NT2/D1 (cell line): ENCODE data around the gene TNFAIP2.

Experiments
- DNase-seq: peaks from one replicate; pipeline ENCODE4 v3.0.0-alpha.2; 2011; ENCODE audit warnings: low read depth, low spot score
- H3K27me3 ChIP-seq: 2 replicates; pipeline ENCODE4 v1.6.0; 2011; ENCODE audit warnings: mild to moderate bottlenecking; ENCODE audit not compliant: insufficient read length, insufficient read depth
- H3K36me3 ChIP-seq: 2 replicates; pipeline ENCODE4 v1.6.1; 2011; ENCODE audit warnings: mild to moderate bottlenecking, low read length, mixed read lengths; ENCODE audit not compliant: insufficient read depth, insufficient read length
- H3K4me1 ChIP-seq: 2 replicates; pipeline ENCODE4 v1.5.1; 2011; ENCODE audit not compliant: insufficient read depth, insufficient read length
- H3K4me3 ChIP-seq: 2 replicates; pipeline ENCODE4 v1.5.1; 2011; ENCODE audit warnings: low read depth; ENCODE audit not compliant: insufficient read length
- H3K9ac ChIP-seq: 2 replicates; pipeline ENCODE4 v1.6.0; 2011; ENCODE audit warnings: low read depth; ENCODE audit not compliant: insufficient read length
- H3K9me3 ChIP-seq: 2 replicates; pipeline ENCODE4 v1.5.1; 2011; ENCODE audit warnings: mild to moderate bottlenecking, low read length; ENCODE audit not compliant: insufficient read depth
- SUZ12 ChIP-seq: IDR thresholded peaks from 2 replicates; pipeline ENCODE4 v1.6.1; 2011; ENCODE audit not compliant: insufficient read length, insufficient read depth; ENCODE audit errors: extremely low read depth
- YY1 ChIP-seq: IDR thresholded peaks from 2 replicates; pipeline ENCODE4 v1.6.1; 2011; ENCODE audit not compliant: insufficient read length, insufficient read depth
- ZNF274 ChIP-seq: IDR thresholded peaks from 2 replicates; pipeline ENCODE4 v1.6.1; 2011; ENCODE audit warnings: mild to moderate bottlenecking, low read depth, low read length

Gene TNFAIP2

DNA sequence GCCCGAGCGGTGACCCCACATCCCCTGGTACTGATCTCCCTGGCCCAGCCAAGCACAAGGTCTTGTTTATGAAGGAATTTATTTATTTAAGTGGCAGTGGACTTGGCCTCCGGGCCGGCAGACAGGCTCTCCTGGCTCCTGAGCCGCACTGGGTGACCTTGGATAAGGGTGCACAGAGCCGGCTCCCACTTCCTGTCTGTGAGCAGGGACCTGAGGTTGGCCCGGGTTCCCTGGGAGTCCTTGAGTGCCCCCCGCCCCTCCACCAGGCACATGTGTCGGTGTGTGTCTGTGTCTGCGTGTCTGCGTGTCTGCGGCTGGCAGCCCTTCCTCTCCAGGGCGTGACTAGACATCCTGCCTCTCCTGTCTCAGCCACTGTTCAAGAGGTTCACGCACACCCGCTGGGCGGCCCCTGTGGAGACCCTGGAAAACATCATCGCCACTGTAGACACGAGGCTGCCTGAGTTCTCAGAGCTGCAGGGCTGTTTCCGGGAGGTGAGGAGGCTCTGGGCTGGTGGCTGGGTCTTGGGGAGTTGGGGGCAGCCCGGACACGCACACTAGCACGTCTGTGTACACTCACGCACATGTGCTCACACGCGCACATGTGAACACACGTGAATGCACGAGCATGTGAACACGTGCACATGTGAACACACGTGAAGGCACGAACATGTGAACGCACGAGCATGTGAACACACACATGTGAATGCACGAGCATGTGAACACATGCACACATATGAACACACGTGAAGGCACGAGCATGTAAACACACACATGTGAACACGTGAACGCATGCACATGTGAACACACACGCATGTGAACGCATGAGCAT, 9.3 kb downstream of the TNFAIP2 start:
- Histone ChIP-seq H3K36me3 (peaks cover 85% of the 10 kb centered on the region), H3K4me1 (peaks cover 20% of the 10 kb centered on the region), H3K27me3 (no peaks in the 10 kb centered on the region), H3K4me3 (no peak overlapping the region), H3K9me3 (no peaks in the 10 kb centered on the region), H3K9ac (no peak overlapping the region)
- DNase-seq: no peak
- TF ChIP-seq ZNF274 (no peak), YY1 (no peak), SUZ12 (no peak)

DNA sequence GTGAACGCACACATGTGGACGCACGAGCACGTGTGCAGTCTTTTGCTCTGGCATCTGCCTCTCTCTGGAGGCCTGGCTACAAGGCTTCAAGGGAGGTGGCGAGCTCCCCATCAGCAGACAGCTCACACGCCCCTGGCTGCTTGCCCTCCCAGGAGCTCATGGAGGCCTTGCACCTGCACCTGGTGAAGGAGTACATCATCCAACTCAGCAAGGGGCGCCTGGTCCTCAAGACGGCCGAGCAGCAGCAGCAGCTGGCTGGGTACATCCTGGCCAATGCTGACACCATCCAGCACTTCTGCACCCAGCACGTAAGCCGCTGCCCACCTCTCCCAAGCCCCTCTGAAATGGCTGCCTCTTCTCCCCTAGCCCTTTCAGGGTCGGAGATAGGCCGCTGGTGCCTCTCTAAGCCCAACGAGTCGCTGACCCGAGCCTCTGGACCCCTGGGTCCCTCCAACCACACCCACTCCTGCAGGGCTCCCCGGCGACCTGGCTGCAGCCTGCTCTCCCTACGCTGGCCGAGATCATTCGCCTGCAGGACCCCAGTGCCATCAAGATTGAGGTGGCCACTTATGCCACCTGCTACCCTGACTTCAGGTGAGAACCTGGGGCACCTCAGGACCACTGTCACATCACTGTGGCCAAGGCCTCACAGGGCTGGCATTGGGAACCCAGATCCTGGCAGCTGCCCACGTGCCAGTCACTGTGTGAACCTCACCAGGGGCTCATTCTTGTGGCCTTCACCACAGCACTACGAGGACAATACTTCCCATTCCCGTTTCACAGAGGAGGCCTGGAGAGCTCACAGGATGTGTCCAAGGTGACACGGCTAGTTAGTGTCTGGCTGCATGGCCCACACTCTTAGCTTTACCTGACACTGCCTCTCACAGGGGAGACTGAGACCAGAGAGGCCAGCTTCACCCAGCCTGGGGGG, 10.2 kb downstream of the TNFAIP2 start:
- no peak for DNase-seq
- peaks cover 24% of the 10 kb centered on the region for H3K4me1 ChIP-seq
- no peak for TF ChIP-seq SUZ12
- H3K36me3 ChIP-seq: peaks cover 77% of the 10 kb centered on the region
- no peaks in the 10 kb centered on the region for H3K27me3 ChIP-seq
- H3K9ac ChIP-seq: no peak overlapping the region
- H3K9me3 ChIP-seq: no peaks in the 10 kb centered on the region
- H3K4me3 ChIP-seq: no peak overlapping the region

GRCh38 chr14:103134405-103134804, 11.1 kb downstream of the TNFAIP2 start:
- H3K4me1 ChIP-seq: peaks cover 18% of the 10 kb centered on the region
- no peaks in the 10 kb centered on the region for H3K9me3 ChIP-seq
- H3K4me3 ChIP-seq: no peak overlapping the region
- DNase-seq: no peak
- peaks cover 69% of the 10 kb centered on the region for H3K36me3 ChIP-seq
- TF ChIP-seq YY1 (no peak), ZNF274 (no peak), SUZ12 (no peak)
- H3K9ac ChIP-seq: no peak overlapping the region
- no peaks in the 10 kb centered on the region for H3K27me3 ChIP-seq

- TF ChIP-seq YY1: no peak
Measured at GRCh38 chr14:103134919-103135318, 11.7 kb downstream of the TNFAIP2 start.

GRCh38 chr14:103135333-103136260, 12.3 kb downstream of the TNFAIP2 start:
- TF ChIP-seq YY1 (no peak), ZNF274 (no peak), SUZ12 (no peak)
- Histone ChIP-seq H3K4me3 (no peak overlapping the region), H3K4me1 (peaks cover 11% of the 10 kb centered on the region), H3K36me3 (peaks cover 57% of the 10 kb centered on the region), H3K9ac (no peak overlapping the region), H3K27me3 (no peaks in the 10 kb centered on the region), H3K9me3 (no peaks in the 10 kb centered on the region)
- DNase-seq: no peak

More at GRCh38 chr14:103134919-103135318, 11.7 kb downstream of the TNFAIP2 start:
- H3K4me1 ChIP-seq: peaks cover 13% of the 10 kb centered on the region
- no peaks in the 10 kb centered on the region for H3K9me3 ChIP-seq
- H3K36me3 ChIP-seq: peaks cover 64% of the 10 kb centered on the region
- H3K27me3 ChIP-seq: no peaks in the 10 kb centered on the region
- H3K9ac ChIP-seq: no peak overlapping the region
- no peak overlapping the region for H3K4me3 ChIP-seq
- DNase-seq: no peak

DNA sequence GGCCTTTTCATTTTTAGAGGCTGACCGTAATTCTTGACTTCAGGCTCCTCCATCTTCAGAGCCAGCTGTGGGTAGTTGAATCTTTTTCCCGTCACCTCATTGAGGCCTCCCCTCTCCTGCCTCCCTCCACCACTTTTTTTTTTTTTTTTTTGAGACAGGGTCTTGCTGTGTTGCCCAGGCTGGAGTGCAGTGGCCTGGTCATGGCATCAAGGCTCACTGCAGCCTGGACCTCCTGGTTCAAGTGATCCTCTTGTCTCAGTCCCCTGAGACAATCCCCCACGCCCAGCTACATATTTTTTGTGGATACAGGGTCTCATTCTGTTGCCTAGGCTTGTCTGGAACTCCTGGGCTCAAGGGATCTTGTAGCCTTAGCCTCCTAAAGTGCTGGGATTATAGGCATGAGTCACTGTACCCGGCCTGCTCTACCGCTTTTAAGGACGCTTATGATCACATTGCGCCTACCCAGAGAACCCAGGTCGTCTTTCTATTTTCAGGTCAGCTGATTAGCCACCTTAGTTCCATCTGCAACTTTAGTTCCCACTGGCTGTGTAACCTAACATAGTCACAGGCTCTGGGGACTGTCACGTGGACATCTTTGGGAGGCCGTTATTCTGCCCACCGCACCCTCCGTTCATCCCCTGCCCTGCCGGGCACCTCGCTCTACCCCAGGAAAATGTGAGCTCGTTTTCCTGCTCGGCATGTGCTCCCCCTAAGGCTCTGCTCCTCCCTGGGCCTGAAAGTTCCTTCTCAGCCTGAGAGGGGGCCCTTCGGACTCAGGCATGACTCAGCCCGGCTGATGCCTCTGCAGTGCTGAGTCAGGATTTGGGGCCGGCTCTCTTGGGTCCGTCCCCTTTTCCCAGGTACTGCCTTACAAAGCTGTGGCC, 13.4 kb downstream of the TNFAIP2 start:
- H3K9ac ChIP-seq: no peak overlapping the region
- TF ChIP-seq ZNF274 (no peak), SUZ12 (no peak), YY1 (no peak)
- H3K4me1 ChIP-seq: peaks cover 9% of the 10 kb centered on the region
- no peaks in the 10 kb centered on the region for H3K27me3 ChIP-seq
- no peak for DNase-seq
- no peaks in the 10 kb centered on the region for H3K9me3 ChIP-seq
- peaks cover 48% of the 10 kb centered on the region for H3K36me3 ChIP-seq
- H3K4me3 ChIP-seq: no peak overlapping the region
